HG03196 (cell line): Measurements from ENCODE around the gene MYO3B.
"Not testable (repeated sequence)": the region's sequence is repeated elsewhere in the genome, so short reads cannot be mapped to it uniquely, and the experiment has no call there.

ENCODE experiments used
- ATAC-seq: cut with Tn5 transposase; IDR thresholded peaks from one replicate; pipeline ENCODE4 v1.9.1; 2021; ENCODE audit not compliant: unreplicated experiment

MYO3B gene

DNA sequence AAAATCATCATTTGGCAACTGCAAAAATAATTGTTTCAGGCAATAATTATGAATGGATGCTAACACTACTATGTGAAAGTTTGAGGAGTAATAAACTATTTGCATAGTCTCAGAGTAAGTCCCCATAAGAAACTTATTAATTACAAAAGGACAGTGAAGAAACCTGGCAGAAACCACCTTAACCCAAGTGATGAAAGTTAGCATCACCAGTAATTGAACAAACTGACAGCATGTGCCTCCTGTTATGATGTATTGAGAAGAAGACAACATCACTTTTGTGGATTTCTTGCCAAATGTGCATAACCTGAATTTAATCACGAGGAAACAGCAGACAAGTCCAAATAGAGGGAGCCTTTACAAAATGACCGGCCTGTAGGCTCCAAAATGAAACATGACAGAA is 353.9 kb downstream of the MYO3B start:
- no peak for ATAC-seq

DNA sequence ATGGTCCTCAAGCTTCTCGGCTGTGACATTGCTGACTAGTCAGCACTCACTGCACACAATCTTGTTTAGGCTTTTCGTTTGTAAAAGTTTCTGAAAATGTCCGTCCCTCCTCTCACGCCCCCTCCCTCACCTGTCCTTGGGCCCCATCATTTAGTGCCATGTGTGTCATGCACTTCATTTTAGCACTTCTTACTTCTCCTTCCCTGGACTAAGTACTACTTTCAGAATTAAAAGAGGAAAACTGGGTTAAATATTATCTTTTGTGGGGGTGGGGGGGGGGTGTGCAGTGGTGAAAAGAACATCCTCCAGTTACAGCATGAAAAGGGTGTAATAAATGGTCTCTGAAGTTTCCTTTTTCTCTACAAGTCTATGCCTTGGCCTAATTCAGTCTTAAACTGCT is 355.2 kb downstream of the MYO3B start:
- peak; percentile 51 for ATAC-seq

DNA sequence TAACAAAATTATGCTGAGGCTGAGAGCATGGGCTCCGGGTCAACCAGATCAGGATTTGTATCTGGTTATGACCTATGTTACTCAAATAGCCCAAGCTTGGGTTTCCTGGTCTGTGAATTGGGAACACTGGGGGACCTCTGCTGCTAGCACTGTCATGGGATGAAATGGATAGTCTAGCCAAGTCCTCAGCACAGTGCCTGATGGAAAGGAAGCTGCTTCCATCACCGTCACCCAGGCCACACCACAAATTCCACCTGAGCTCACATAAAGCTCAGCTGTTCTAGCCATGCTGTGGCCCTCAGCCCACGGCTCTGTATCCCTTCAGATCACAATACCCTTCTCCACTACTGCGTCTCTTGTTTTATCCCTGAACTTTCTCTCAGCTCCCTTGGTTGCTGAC is 357.6 kb downstream of the MYO3B start:
- ATAC-seq = no peak

DNA sequence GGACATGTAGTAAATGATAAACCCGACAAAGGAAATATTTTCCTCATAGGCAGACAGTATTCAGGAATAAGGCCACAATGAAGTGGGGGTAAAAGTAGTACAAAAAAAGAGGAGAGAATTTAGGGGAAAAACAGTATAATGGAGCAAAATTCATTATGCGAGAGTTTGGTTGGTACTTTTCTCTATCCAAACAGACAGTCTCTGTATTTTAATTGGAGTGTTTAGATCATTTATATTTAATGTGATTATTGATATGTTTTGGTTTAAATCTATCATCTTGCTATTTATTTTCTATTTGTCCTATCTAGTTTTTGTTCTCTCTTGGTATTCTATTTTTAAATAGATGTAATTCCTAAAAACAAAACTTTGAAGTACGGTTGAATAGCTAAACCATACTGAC is 366.9 kb downstream of the MYO3B start:
- no peak for ATAC-seq

DNA sequence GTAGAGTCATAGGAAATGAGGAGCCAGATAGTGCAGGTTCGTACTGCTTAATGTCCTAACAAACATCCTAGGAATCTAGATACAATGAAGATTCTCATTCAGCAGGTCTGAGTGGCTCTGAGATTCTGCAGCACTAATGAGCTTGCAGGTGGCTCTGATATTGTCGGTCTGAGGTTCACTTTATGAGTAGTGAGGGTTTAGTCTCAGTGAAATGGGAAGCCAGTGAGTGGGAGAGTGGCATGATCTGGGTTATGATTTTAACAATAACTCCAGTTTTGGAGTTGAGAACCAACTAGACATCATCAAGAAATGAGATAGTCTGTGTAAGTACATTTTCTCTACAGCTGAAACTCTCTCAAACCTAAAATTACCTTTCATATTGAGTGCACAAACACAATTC is 370.4 kb downstream of the MYO3B start:
- no peak for ATAC-seq

DNA sequence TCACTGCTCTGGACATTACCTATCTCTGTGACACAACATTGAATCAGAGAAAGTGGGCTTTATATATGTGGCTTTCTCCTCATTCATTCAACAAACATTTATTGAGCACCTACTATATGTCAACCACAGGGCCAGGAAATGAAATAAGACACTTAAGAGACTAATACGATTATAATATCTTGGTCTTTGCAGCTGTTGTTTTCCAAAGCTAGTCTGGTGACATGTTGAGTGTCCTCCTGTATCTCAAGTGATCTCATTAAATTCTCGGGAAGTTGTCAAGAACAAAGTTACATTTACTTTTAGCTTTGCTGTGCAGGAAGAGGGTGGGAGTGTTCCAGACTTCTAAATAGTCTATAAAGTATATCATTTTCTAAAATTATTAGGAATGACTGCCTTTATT is 372.6 kb downstream of the MYO3B start:
- ATAC-seq = no peak

DNA sequence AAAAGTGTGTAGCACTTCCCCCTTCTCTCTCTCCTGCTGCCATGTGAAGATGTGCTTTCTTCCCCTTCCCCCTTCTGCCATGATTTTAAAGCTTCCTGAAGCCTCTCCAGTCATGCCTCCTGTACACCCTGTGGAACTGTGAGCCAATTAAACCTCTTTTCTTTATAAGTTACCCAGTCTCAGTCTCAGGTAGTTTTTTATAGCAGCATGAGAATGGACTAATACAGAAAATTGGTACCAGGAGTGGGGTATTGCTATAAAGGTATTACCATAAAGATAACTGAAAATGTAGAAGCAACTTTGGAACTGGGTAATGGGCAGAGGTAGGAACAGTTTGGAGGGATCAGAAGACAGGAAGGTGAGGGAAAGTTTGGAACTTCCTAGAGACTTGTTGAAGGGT is 374.0 kb downstream of the MYO3B start:
- not testable (repeated sequence) for ATAC-seq

DNA sequence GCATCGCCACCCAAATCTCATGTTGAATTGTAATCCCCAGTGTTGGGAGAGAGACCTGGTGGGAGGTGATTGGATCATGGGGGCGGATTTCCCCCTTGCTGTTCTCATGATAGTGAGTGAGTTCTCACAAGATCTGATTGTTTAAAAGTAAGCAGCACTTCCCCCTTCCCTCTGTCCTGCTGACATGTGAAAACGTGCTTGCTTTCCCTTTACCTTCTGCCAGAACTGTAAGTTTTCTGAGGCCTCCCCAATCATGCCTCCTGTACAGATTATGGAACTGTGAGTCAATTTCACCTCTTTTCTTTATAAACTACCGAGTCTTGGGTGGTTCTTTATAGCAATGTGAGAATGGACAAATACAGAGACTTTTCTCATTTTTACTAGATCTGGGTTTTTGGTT is 375.8 kb downstream of the MYO3B start:
- ATAC-seq = no peak

DNA sequence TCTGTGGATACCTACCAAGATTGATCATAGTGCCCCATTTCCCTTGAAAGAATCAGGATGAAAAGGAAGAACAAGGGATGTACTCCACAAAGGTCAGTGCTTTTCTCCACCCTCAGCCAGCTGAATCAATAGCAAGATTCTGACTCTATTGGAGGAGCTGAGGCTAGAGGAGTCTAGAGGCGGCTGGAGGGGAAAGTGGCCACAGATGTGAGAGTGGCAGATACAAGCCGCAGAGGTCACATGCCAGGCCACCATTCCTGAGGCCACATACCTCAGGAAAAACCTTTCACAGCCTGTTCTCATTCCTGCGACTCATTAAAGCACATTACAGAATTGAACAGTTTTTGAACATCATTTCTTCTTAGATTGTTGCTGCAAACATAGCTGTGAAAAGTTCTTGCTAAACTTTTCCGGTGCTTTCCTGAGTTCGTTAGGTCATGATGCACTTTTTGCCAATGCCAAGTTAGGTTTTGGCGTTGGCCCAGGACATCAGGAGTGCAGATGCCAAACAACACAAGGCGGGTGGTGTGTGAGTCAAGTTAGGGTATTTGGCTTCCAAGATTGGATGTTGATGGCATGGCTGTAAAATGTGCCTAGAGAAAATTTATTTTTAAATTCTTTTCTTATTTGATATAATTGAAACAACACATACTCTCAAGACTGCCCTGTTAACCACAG is 376.5 kb downstream of the MYO3B start:
- no peak for ATAC-seq

DNA sequence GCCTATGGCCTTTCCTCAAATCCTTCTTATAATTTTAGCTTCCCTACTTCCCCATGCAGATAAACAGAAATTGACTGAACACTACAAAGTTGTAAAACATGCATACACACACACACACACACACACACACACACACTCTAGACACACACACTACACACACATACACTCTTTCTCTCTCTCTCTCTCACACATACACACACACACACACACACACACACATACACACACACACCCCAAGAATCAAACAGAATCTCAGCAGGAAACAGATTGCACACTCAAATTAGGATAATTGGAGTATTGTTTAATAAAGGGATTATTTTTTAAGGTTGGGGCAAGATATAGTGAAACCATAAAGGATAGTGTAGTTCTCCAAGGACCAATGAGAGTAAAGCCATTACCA is 385.0 kb downstream of the MYO3B start:
- ATAC-seq = no peak

DNA sequence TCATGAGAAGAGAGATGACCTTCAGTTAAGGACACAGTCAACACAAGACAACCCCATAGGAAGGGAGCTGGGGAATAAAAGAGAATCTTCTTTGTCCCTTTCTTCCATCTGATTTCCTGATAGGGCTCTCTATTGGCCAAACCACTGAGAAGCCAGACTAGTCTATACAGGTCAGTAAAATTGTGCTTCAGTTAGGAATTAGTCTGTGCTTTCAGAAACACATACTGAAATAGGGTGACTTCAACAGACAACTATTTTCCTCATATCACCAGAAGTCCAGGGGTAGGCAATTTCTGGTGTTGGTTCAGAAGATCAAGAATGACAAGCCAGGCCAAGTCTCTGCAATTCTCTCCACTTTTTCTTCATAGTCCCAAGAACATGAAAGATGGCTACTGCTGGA is 385.5 kb downstream of the MYO3B start:
- no peak for ATAC-seq

DNA sequence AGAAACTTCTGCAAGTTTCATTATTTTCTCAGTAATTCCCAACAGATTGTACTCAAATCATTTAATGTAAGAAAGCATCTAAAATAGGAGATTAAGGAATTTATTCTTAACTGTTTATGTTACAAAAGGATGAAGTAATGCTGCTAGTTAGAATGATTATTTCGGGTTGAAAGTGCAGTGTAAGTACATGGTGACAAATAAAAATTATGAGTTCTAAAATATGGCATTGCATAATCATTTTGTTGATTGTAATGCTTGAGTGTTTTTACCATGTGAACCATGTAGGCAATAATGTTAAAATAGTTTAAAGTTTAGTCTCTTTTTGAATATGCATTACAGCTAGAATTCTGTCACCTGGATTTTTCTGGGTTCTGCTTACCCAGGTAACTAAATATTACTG is 388.2 kb downstream of the MYO3B start:
- ATAC-seq = no peak

DNA sequence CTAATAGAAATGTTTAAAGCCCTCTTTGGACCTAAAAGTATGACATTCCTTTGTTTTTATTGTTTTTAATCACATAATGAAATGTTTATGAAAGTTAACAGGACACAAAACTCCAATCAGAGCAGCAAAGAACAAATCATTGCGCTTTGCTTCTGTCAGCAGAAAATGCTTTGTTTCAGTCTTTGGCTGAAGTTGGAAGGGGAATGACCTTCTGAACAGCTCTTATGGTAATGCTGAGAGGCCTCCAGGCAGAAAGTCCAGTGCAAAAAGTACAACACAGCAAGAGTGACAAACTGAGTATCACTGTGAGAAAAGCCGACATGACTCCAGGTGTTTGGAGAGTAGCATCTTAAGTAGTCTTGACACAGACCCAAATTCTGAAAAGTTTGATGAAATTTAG is 389.5 kb downstream of the MYO3B start:
- ATAC-seq = no peak

DNA sequence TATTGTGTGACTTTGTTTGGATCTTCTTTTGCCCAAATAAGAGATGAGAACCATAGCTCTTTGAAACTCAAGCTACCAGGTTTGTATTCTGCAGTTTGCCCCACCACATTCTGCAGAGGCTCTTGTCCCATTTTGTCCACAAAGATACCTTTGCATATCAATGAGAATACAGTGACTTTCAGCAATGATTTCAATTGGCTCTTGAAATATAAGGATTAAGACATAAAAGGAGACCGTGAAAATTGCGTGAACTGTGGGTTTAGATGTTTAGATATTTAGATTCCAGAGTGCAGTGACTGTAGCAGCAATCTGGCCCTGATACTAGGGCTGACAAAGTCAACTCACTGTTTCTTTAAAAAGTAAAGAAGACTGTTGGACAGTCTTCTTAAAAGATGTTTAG is 390.6 kb downstream of the MYO3B start:
- ATAC-seq = no peak

DNA sequence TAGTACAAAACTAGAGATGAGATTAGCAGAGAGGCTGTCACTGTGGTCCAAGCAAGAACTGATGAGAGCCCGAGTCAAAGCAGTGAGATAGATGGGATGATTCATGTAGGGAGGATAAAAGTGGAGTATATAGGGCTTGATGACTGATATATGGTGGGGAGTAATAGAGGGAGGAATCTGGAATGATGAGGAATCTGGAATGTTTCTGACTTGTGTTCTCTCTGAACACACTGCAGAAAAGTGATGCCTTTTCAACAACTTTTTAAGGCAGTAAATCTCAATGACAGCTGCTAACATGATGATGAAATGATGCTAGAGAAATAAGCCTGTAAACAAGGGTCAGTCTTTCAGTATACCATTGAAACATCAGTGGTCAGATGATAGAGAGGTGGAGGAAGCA is 393.7 kb downstream of the MYO3B start:
- no peak for ATAC-seq

DNA sequence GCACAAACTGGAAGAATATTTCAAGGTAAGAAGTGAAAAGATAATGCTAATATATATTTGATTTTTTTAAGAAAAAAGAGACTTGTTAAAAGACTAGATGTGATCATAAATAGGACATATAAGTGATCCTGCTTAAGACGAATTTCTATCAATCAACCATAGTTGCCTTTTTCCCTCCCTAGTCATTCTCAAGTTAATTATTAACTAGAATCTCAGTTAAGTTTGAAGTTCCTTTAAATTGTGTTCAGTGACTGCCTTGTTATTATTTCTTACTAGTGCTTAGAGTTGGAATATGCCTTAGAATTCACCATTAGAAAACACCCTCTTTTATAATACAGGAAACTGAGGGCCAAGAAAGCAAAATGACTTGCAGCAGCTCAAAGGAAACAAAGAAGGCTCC is 395.7 kb downstream of the MYO3B start:
- no peak for ATAC-seq

DNA sequence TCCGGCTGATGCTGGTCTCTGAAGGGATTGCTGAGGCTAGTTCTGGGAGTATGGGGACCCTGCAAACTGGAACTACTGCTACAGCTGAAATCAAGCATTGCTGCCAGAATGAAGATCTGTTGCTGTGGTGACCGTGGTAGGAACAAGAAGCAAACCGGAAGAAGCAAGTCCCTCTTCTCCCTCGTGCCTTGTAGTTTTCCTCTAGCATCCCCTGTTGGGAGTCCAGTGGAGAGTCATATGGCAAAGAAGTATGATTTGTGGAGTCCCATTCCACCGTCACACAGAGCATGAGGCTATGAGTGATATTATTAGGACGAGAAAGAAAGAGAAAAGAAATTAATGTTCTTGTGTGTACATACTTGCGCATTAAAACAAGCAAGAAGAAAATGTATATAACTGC is 398.3 kb downstream of the MYO3B start:
- no peak for ATAC-seq

DNA sequence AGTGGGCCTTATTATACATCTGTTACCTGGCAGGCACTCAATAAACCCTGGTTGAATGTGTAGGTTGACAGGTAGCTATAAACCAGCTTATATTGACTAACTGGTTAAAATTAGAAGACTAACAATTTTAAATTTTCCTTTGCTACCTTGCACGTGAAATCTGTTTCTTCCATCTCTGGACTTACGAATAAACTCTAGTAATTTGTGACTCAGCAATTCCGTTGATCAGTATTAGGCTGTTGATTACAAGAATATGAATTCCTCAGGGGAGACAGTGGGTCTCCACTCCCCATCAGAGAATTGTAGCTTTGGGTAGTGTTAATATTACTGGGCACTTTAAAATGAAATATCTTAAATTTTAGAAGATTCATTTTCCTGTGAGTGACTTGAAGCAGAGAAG is 399.4 kb downstream of the MYO3B start:
- no peak for ATAC-seq

DNA sequence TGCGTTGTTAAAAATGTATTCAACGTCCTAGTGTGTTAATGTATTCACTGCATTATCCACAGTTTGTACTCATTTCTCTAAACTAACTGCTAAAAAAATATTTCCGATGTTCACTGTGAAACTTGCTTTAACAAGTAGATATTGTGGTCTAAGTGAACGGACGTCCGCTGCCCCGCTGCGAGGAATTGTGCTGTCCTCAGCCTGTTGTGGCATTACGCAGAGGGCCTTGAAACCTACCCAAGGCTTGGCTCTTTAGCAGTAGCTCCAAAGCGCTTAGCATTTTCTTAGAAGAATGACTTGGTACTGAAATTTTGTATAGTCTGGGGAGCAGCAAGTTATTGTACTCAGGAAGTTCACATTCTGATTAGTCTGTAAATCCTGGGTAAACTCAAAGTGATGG is 400.7 kb downstream of the MYO3B start:
- no peak for ATAC-seq

DNA sequence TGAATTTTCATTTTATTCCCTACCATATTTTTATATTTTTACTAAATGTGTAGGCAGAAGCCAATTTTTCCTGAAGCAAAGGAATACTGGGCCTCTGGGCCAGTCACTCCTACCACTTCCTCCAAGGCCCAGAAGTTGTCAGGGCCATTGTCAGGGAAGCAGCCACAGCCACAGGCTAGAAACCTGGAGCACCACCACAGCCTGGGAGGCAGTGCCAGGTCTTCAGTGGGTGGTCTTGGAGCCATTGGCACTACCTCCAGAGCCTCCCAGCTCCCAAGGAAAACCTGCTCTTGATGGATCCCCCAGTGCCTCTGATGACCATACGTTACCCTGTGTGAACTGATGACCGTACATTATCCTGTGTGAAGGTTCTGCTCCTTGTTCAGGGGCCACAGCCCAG is 401.6 kb downstream of the MYO3B start:
- no peak for ATAC-seq

DNA sequence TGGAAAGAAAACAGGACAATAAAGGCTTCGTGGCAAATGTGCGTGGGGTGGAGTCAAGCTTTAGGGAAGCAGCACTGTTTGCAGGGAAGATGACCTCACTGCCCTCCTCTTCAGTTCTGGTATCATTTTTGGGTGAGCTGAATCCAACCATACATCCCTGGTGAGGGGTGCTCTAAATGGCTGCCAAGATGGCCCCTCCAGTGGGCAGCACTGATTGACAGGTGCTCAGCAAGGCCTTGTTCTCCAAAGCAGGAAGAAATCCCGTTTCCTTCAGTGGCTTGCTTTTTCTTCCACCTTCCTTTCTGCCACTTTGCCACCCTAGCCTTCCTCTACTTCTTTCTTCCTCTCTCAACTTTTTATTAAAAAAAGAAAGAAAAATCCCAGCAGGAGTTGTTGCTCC is 404.4 kb downstream of the MYO3B start:
- ATAC-seq = no peak

DNA sequence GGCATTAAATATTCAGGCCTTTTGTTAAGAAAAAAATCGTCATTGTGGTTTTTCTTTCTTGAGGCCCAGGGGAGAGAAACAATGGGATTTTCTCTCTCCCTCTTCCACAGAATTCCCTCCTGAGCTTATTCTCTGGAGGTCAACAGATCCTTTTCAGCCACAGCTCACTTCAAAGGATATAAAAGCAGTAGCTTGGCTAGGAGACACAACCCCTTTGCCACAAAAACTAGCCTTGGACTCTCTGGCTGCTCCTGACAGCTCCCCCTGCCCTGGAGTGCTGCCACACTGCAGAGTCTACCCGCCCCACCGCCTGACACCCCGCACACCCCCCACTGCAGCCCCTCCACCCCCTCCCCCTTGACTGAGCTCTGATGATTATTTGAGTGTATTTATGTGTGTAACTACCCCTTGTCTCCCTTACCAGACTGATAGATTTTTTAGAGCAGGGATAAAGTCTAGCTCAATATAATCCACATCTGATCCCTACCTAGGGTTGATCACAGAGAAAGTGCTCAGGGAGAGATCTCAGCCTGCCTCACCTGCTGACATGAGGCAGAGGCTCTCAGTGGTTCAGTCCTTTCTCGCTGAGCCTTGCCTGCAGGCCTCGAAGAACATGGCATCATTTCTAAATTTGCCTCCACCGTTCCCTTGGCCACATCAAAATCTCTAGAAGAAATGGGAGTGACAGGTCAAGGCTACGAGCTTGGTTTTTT is 405.0 kb downstream of the MYO3B start:
- ATAC-seq = no peak

DNA sequence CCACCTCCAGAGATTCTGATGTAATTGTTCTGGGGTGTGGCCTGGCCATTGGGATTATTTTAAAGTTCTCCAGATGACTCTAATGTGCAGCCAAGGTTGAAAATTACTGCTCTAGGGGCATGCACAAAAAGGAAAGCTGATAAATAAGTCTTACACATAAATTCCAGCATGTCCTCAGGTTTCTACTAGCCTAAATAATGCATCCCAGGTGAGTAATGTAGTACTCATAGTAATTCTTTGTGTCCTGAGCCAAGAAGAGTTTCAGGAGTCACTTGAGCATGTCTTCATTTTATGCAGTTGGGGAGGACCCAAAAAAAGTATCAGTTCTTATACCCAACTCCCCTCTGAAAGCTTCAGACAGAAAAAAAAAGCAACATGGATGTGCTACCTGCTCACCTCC is 407.1 kb downstream of the MYO3B start:
- ATAC-seq = no peak
